Astrocyte (in vitro differentiated cells and primary cell): ENCODE results near the gene TENM4. TPM values are rescaled to one million over a fixed set of nuclear protein-coding genes. Genes with fewer than 3 reads are reported as not detected.

Experiments
- DNase-seq: peaks from one replicate; pipeline ENCODE4 v3.0.0-alpha.2; 2010; ENCODE audit warnings: low read depth
- FAIRE-seq: peaks from 2 replicates; lab custom pipeline; 2011; peaks lifted over from hg19 to GRCh38; lab: Jason Lieb, UNC
- H2AFZ ChIP-seq: 2 replicates; pipeline ENCODE4 v1.6.0; 2012; ENCODE audit warnings: low read depth, low read length, inconsistent platforms
- H3K27ac ChIP-seq: 2 replicates; pipeline ENCODE4 v1.5.1; 2011; ENCODE audit warnings: low read depth, low read length, inconsistent platforms
- H3K27me3 ChIP-seq: 2 replicates; pipeline ENCODE4 v1.6.0; 2011; ENCODE audit warnings: low read length, inconsistent platforms; ENCODE audit not compliant: insufficient read depth
- H3K36me3 ChIP-seq: 2 replicates; pipeline ENCODE4 v1.5.1; 2011; ENCODE audit warnings: low read length, inconsistent platforms; ENCODE audit not compliant: insufficient read depth
- H3K4me1 ChIP-seq: 2 replicates; pipeline ENCODE4 v1.5.1; 2011; ENCODE audit warnings: low read length, inconsistent platforms; ENCODE audit not compliant: insufficient read depth
- H3K4me2 ChIP-seq: 2 replicates; pipeline ENCODE4 v1.6.0; 2012; ENCODE audit warnings: low read length, inconsistent platforms
- H3K4me3 ChIP-seq: 2 replicates; pipeline ENCODE4 v1.5.1; 2011; ENCODE audit warnings: low read depth, mild to moderate bottlenecking, low read length, inconsistent platforms; ENCODE audit not compliant: insufficient read depth
- H3K79me2 ChIP-seq: 2 replicates; pipeline ENCODE4 v1.6.0; 2012; ENCODE audit warnings: mild to moderate bottlenecking, low read length, inconsistent platforms; ENCODE audit not compliant: insufficient read depth
- H3K9ac ChIP-seq: 2 replicates; pipeline ENCODE4 v1.6.0; 2012; ENCODE audit warnings: mild to moderate bottlenecking, low read length, inconsistent platforms
- H3K9me3 ChIP-seq: 2 replicates; pipeline ENCODE4 v1.5.1; 2012; ENCODE audit warnings: low read depth, mild to moderate bottlenecking, low read length, inconsistent platforms; ENCODE audit not compliant: insufficient read depth
- H4K20me1 ChIP-seq: 2 replicates; pipeline ENCODE4 v1.6.0; 2012; ENCODE audit warnings: low read length, inconsistent platforms; ENCODE audit not compliant: insufficient read depth
- H3K27ac Mint-ChIP-seq: one replicate; pipeline ENCODE4 v1.8.0; 2021; ENCODE audit warnings: mild to moderate bottlenecking, mixed read lengths; ENCODE audit not compliant: unreplicated experiment
- H3K27me3 Mint-ChIP-seq: one replicate; pipeline ENCODE4 v1.8.0; 2021; ENCODE audit warnings: low read depth, mixed read lengths; ENCODE audit not compliant: unreplicated experiment
- H3K36me3 Mint-ChIP-seq: one replicate; pipeline ENCODE4 v1.8.0; 2021; ENCODE audit warnings: low read depth, mixed read lengths; ENCODE audit not compliant: unreplicated experiment
- H3K4me1 Mint-ChIP-seq: one replicate; pipeline ENCODE4 v1.8.0; 2021; ENCODE audit warnings: low read depth, mixed read lengths; ENCODE audit not compliant: unreplicated experiment
- H3K4me3 Mint-ChIP-seq: one replicate; pipeline ENCODE4 v1.8.0; 2021; ENCODE audit warnings: mild to moderate bottlenecking, moderate library complexity, mixed read lengths; ENCODE audit not compliant: unreplicated experiment
- H3K9me3 Mint-ChIP-seq: one replicate; pipeline ENCODE4 v1.8.0; 2021; ENCODE audit warnings: mild to moderate bottlenecking, mixed read lengths; ENCODE audit not compliant: unreplicated experiment
- CTCF ChIP-seq: IDR thresholded peaks from 2 replicates; pipeline ENCODE4 v1.5.1; 2011; ENCODE audit warnings: low read depth, mild to moderate bottlenecking, inconsistent platforms, low read length, moderate library complexity; ENCODE audit not compliant: insufficient read depth
- EZH2 ChIP-seq: IDR thresholded peaks from 2 replicates; pipeline ENCODE4 v1.6.1; 2012; ENCODE audit warnings: mild to moderate bottlenecking, low read length, inconsistent platforms; ENCODE audit not compliant: insufficient read depth
- total RNA-seq: library from RNA; stranded (reverse); gene quantifications from 2 replicates; pipeline ENCODE4 v1.2.1, GENCODE V29; 2021

TENM4 gene
- total RNA-seq, 1 donor from 2014 or later: 7.5 TPM

GRCh38 chr11:78869293-78869692, 571.5 kb downstream of the TENM4 start:
- DNase-seq (no peak), FAIRE-seq (no peak)
- H3K9me3 Mint-ChIP-seq: no peaks in the 10 kb centered on the region
- H3K36me3 Mint-ChIP-seq: no peaks in the 10 kb centered on the region
- no peak overlapping the region for H3K4me3 Mint-ChIP-seq
- Histone ChIP-seq H3K4me3 (no peak overlapping the region), H3K79me2 (no peaks in the 10 kb centered on the region), H3K4me2 (no peak overlapping the region), H3K27me3 (no peaks in the 10 kb centered on the region), H3K4me1 (no peaks in the 10 kb centered on the region), H3K9me3 (no peaks in the 10 kb centered on the region), H3K36me3 (no peaks in the 10 kb centered on the region), H2AFZ (no peak overlapping the region), H3K9ac (no peak overlapping the region), H4K20me1 (no peaks in the 10 kb centered on the region), H3K27ac (no peak overlapping the region)
- H3K4me1 Mint-ChIP-seq: peaks cover 1% of the 10 kb centered on the region
- no peak overlapping the region for H3K27ac Mint-ChIP-seq
- H3K27me3 Mint-ChIP-seq: peaks cover 20% of the 10 kb centered on the region
- TF ChIP-seq EZH2 (no peak), CTCF (no peak)

GRCh38 chr11:78868563-78868962, 572.3 kb downstream of the TENM4 start:
- peaks cover 20% of the 10 kb centered on the region for H3K27me3 Mint-ChIP-seq
- H3K27me3 ChIP-seq: no peaks in the 10 kb centered on the region
- H3K79me2 ChIP-seq: no peaks in the 10 kb centered on the region
- H3K4me2 ChIP-seq: no peak overlapping the region
- no peaks in the 10 kb centered on the region for H3K36me3 ChIP-seq
- H2AFZ ChIP-seq: no peak overlapping the region
- no peak overlapping the region for H3K27ac ChIP-seq
- no peaks in the 10 kb centered on the region for H3K9me3 ChIP-seq
- no peak for DNase-seq
- H3K4me1 ChIP-seq: no peaks in the 10 kb centered on the region
- H4K20me1 ChIP-seq: no peaks in the 10 kb centered on the region
- no peak overlapping the region for H3K4me3 ChIP-seq
- no peaks in the 10 kb centered on the region for H3K9me3 Mint-ChIP-seq
- no peak overlapping the region for H3K9ac ChIP-seq
- no peak overlapping the region for H3K4me3 Mint-ChIP-seq
- no peaks in the 10 kb centered on the region for H3K36me3 Mint-ChIP-seq
- TF ChIP-seq EZH2 (no peak), CTCF (no peak)
- FAIRE-seq: no peak
- H3K27ac Mint-ChIP-seq: no peak overlapping the region
- H3K4me1 Mint-ChIP-seq: peaks cover 1% of the 10 kb centered on the region

- H3K4me1 ChIP-seq: no peaks in the 10 kb centered on the region
- no peak overlapping the region for H3K4me2 ChIP-seq
- no peaks in the 10 kb centered on the region for H3K36me3 ChIP-seq
- FAIRE-seq (no peak), DNase-seq (no peak)
- H3K79me2 ChIP-seq: no peaks in the 10 kb centered on the region
- Mint-ChIP-seq H3K4me1 (no peaks in the 10 kb centered on the region), H3K27ac (no peak overlapping the region), H3K4me3 (no peak overlapping the region), H3K9me3 (no peaks in the 10 kb centered on the region), H3K36me3 (no peaks in the 10 kb centered on the region), H3K27me3 (peaks cover 4% of the 10 kb centered on the region)
- no peaks in the 10 kb centered on the region for H3K9me3 ChIP-seq
- no peak for TF ChIP-seq EZH2
- TF ChIP-seq CTCF: no peak
- no peaks in the 10 kb centered on the region for H4K20me1 ChIP-seq
- no peak overlapping the region for H2AFZ ChIP-seq
- no peaks in the 10 kb centered on the region for H3K27me3 ChIP-seq
- no peak overlapping the region for H3K9ac ChIP-seq
- H3K4me3 ChIP-seq: no peak overlapping the region
- H3K27ac ChIP-seq: no peak overlapping the region
These were observed 580.0 kb downstream of the TENM4 start for GRCh38 chr11:78860720-78861422.
